ENCODE measurements around the gene VSTM2B.
A peak's percentile ranks its signal among the peaks of the same experiment; 100 is the strongest.

Gene VSTM2B

DNA sequence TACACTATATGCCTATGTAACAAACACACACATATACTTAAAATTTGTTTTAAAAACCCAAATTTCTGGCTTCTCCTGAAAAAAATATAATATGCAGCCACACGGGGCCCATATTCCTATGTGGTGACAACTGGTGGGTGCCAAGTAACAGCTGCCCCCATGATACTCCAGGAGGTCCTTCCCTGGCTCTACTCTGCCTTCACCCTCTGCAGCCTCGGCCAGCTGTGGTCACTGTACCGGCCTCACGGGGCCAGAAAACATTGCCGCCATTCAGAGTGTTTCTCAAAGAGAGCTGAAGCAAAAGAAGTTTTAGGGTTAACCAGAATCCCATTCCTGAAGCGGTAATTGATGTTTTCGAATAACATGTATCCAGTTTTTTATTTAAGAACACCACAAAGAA is 47.7 kb downstream of the VSTM2B start:
- TF ChIP-seq, protein P1, sequence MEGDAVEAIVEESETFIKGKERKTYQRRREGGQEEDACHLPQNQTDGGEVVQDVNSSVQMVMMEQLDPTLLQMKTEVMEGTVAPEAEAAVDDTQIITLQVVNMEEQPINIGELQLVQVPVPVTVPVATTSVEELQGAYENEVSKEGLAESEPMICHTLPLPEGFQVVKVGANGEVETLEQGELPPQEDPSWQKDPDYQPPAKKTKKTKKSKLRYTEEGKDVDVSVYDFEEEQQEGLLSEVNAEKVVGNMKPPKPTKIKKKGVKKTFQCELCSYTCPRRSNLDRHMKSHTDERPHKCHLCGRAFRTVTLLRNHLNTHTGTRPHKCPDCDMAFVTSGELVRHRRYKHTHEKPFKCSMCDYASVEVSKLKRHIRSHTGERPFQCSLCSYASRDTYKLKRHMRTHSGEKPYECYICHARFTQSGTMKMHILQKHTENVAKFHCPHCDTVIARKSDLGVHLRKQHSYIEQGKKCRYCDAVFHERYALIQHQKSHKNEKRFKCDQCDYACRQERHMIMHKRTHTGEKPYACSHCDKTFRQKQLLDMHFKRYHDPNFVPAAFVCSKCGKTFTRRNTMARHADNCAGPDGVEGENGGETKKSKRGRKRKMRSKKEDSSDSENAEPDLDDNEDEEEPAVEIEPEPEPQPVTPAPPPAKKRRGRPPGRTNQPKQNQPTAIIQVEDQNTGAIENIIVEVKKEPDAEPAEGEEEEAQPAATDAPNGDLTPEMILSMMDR (IDR thresholded peaks at IDR 0.05; ENCODE audit: insufficient read depth, low read depth, low read length, missing control alignments) = no peak
- DNase-seq (ENCODE audit: low read depth) = no peak
- H3K4me3 ChIP-seq (ENCODE audit: low read depth, low read length) = no peak overlapping the region

DNA sequence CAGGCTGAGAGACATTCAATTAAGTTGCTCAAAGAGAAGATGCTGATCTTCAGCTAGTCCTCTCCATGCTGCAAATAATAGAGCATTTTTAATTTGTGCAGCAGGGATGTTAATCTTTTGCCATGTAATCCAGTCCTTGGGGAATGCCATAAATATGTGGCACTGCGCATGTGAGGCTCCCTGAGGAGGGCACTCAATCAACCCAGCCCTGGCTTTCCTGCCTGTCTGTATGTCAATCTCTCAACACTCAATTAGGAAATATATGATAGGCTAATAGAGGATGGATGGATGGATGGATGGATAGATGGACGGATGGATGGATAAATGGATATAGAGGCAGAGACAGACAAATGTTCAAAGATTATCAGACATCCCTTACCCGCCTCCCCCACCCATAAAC is 48.7 kb downstream of the VSTM2B start:
- no peak for DNase-seq (ENCODE audit: low read depth)
- TF ChIP-seq, protein P1 (IDR thresholded peaks at IDR 0.05; ENCODE audit: insufficient read depth, low read depth, low read length, missing control alignments) = no peak
- H3K4me3 ChIP-seq (ENCODE audit: low read depth, low read length) = no peak overlapping the region

DNA sequence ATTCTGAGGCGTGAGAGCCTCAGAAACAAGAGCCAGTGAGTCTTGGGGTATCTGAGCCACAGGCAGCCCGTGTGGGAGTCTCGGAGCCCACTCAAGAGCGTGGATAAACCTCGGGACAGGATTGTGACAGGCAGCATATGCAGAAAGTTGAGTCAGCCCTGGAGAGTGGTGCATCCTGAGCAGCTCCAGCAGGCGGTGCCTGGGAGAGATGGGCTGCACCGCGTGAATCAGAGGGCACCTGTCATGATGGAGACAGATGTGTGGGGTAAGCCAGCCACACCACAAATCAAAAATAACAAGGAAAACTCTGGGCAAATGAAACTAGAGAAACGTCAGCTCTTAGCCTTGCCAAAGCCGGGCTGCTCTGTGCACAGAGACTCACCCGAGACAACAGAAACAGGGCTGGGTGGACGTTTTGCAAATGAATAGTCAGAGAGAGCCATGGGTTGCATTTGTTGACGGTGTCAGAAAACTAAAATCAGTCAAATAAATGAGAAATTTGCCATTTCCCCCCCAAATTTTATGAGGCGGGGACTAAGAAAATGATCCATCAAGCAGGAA is 50.3 kb downstream of the VSTM2B start:
- TF ChIP-seq, protein P1 (IDR thresholded peaks at IDR 0.05; ENCODE audit: insufficient read depth, low read depth, low read length, missing control alignments) = no peak
- no peak overlapping the region for H3K4me3 ChIP-seq (ENCODE audit: low read depth, low read length)
- DNase-seq (ENCODE audit: low read depth) = no peak

DNA sequence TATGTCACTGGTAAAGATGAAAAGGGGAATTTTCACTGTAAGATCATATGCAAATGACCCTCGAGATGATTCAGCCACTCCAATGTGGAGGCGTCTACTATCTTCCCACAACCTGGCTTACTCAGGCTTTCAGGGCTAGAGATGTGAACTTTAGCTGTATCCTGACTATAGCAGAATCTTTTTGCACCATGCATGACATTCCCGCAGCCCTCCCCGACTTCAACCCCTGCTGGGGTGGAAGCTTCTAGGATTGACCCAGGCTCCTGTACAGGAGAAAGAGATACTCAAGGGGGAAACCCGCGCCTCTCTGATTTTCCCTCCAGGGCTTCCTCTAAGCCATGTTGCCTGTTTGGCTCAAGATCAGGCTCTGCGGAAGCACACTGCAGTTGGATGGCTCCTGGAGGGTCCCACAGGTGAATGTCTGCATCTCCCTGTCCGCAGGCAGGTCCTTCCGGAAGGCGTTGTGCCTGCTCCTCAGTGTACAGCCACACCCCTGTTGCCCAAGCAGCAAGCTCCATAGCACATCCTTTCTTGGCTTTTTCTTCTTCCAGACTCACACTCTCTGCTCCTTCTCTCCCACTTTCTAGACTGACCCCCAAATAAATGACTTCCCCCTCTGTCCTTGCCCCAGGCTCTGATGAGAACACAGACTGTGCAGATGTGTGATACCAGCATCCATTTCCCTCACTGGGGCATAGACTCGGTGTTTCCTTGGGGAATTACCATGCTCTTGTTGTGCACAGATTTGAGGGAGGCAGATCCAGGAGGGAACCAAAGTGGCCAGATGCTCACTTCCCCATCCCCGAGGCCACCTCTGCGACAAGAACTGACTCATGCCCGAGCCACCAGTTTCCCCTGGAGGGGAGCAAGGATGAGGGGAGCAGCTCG is 51.2 kb downstream of the VSTM2B start:
- peak; percentile 54 for DNase-seq (ENCODE audit: low read depth)
- TF ChIP-seq, protein P1 (IDR thresholded peaks at IDR 0.05; ENCODE audit: insufficient read depth, low read depth, low read length, missing control alignments) = no peak

DNA sequence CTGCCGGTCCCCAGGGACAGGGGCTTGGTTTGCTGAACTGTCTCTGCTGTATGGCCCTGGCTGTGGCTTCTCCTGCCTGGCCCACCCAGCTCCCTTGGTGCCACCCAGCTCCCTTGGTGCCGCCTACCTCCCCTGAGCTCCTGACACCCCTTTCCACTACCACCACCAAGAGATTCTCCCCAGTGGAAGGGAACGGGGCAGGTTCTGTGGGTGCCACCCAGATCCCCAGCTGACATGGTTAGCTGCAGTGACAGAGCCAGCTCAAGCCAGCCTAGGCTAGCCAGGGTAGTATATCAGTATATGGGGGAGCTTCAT is 51.8 kb downstream of the VSTM2B start:
- DNase-seq (ENCODE audit: low read depth) = no peak
- TF ChIP-seq, protein P1 (IDR thresholded peaks at IDR 0.05; ENCODE audit: insufficient read depth, low read depth, low read length, missing control alignments) = no peak
- H3K4me3 ChIP-seq (ENCODE audit: low read depth, low read length) = no peak overlapping the region

More for the DNA sequence above, 51.2 kb downstream of the VSTM2B start:
- peak overlapping the region; percentile 7; the same call in 1 of the 2 replicates for H3K4me3 ChIP-seq (ENCODE audit: low read depth, low read length)

DNA sequence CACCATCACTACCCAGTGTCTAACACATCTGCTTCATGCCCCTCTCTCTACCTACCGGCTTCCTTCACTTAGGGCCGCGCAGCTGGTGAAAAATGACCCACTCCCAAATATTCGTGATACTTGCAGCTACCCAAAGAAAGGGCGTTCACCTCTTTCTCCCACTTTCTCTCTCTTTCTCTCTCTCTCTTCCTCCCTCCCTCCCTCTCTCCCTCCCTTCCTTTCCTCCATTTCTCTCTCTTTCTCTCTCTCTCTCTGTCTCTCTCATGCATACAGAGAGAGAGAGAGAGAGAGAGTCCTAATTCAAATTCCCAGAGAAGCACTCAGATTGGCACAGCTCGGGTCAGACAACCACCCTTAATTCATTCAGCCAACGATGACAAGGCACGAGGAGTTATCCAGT is 52.6 kb downstream of the VSTM2B start:
- no peak overlapping the region for H3K4me3 ChIP-seq (ENCODE audit: low read depth, low read length)
- TF ChIP-seq, protein P1 (IDR thresholded peaks at IDR 0.05; ENCODE audit: insufficient read depth, low read depth, low read length, missing control alignments) = no peak
- DNase-seq (ENCODE audit: low read depth) = no peak
